ENCODE measurements around the gene LGSN.

GRCh38 chr6:63249875-63250482, 69.8 kb downstream of the LGSN start:
- TF ChIP-seq POLR2A (IDR thresholded peaks at IDR 0.05; ENCODE audit: low read length) = no peak
- no peak for TF ChIP-seq HOXB13 (CRISPR knock-in tag; IDR thresholded peaks at IDR 0.05; ENCODE audit: low read depth)
- TF ChIP-seq CTCF (IDR thresholded peaks at IDR 0.05) = no peak
- TF ChIP-seq SMC3 (IDR thresholded peaks at IDR 0.05) = no peak
- no peak for TF ChIP-seq SREBF2 (IDR thresholded peaks at IDR 0.05)
- no peak for TF ChIP-seq MAX (IDR thresholded peaks at IDR 0.05)
- no peak for TF ChIP-seq HMGXB4 (CRISPR knock-in tag; IDR thresholded peaks at IDR 0.05; ENCODE audit: borderline replicate concordance)
